ENCODE data around the gene FAU. TPM values are rescaled to one million over a fixed set of nuclear protein-coding genes. Genes with fewer than 3 reads are reported as not detected.

The FAU gene
- total and polyA plus RNA-seq, 10 donors: 528 to 2,170 (median 870) TPM

DNA sequence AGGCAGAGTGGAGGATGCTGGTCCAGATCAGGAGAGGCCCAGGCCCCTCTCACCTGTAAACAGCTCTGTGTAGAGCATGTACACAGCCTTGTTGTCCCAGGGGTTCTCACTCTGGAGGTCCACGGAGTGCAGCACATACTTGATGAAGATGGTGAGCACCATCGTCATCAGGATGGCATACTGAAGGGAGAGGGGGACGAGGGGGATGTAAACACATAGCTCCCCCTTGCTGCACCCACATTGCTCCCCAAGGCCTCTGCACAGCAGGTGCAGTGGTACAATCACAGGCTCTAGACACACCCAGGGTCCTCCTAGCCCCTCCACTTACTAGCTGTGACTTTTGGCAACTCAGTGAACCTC lies 9.5 kb upstream of the FAU start:
- Histone ChIP-seq H3K9me3 (no peaks in the 10 kb centered on the region), H3K4me1 (peaks cover 38 to 86% (median 58%) of the 10 kb centered on the region in 6 donors), H3K4me3 (peak overlapping the region in 4 of 8 donors; percentile 4 to 95 (median 84)), H3K27ac (peak overlapping the region in 5 of 8 donors; percentile 9 to 100 (median 95)), H3K27me3 (replicated peaks in 1 of 7) (no peaks in the 10 kb centered on the region), H3K36me3 (peaks cover 14 to 67% (median 64%) of the 10 kb centered on the region in 6 donors)
- intact Hi-C loops (cut with DNase I; ENCODE audit: low total_unique reads): no loop called here
- DNase-seq: no peak
- TF ChIP-seq, protein P1, sequence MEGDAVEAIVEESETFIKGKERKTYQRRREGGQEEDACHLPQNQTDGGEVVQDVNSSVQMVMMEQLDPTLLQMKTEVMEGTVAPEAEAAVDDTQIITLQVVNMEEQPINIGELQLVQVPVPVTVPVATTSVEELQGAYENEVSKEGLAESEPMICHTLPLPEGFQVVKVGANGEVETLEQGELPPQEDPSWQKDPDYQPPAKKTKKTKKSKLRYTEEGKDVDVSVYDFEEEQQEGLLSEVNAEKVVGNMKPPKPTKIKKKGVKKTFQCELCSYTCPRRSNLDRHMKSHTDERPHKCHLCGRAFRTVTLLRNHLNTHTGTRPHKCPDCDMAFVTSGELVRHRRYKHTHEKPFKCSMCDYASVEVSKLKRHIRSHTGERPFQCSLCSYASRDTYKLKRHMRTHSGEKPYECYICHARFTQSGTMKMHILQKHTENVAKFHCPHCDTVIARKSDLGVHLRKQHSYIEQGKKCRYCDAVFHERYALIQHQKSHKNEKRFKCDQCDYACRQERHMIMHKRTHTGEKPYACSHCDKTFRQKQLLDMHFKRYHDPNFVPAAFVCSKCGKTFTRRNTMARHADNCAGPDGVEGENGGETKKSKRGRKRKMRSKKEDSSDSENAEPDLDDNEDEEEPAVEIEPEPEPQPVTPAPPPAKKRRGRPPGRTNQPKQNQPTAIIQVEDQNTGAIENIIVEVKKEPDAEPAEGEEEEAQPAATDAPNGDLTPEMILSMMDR (IDR thresholded peaks at IDR 0.05 in 8 of 11, conservative IDR thresholded peaks at IDR 0.05 in 3 of 11): no peak
- TF ChIP-seq POLR2A (IDR thresholded peaks at IDR 0.05) (no peak), POLR2AphosphoS5 (IDR thresholded peaks at IDR 0.05) (no peak)
- 50 to 88% (median 77%) methylated on average over 3 of the region's 3 CpGs for WGBS, 5 donors

DNA sequence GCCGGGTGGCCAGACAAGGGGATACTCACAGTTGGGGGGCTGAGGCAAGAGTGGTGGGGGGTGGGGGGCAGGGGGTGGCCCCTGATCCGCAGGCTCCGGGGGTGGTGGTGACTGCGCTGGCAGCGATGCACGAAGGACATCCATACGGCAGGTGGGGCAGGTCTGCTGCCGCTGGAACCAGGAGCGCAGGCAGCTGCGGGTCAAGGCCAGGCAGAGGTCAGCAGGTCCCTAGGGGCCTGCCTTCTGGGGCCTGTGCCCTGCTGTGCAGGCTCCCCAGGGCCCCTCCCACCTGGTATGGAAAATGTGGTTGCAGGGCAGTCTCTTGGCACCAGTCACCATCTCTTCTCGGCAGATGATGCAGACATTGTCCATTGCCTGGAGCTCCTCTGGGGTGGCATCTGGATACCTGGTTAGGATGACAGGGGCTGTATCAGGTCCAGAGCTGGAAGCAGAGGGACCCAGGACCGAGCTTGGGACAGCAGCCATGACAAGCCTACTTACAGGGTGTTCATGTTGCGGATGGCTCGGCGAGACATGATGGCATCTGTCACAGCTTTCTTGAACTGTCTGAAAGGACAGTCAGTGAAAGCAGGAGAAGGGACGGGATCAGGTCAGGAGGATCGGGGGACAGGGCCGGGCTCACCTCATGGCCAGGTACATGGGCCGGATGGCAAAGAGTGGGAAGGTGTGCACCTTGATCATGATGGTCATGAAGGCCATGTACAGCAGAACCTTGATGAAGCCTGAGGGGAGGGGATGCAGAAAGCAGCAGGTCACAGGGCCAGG lies 8.9 kb upstream of the FAU start:
- Histone ChIP-seq H3K4me1 (peaks cover 36 to 82% (median 54%) of the 10 kb centered on the region in 6 donors), H3K9me3 (no peaks in the 10 kb centered on the region), H3K27ac (peak overlapping the region in 5 of 8 donors; percentile 7 to 100 (median 95)), H3K27me3 (replicated peaks in 1 of 7) (no peaks in the 10 kb centered on the region), H3K4me3 (peak overlapping the region in 4 of 8 donors; percentile 4 to 95 (median 84)), H3K36me3 (peaks cover 14 to 72% (median 70%) of the 10 kb centered on the region in 6 donors)
- intact Hi-C loops (cut with DNase I; ENCODE audit: low total_unique reads): no loop called here
- 81 to 84% (median 82%) methylated on average over 9 to 19 of the region's 19 CpGs for WGBS, 5 donors
- peak; percentile 77 for DNase-seq
- TF ChIP-seq, protein P1 (IDR thresholded peaks at IDR 0.05 in 8 of 11, conservative IDR thresholded peaks at IDR 0.05 in 3 of 11): no peak
- peak in 1 of 3 donors; percentile 26 for TF ChIP-seq POLR2AphosphoS5 (IDR thresholded peaks at IDR 0.05)

DNA sequence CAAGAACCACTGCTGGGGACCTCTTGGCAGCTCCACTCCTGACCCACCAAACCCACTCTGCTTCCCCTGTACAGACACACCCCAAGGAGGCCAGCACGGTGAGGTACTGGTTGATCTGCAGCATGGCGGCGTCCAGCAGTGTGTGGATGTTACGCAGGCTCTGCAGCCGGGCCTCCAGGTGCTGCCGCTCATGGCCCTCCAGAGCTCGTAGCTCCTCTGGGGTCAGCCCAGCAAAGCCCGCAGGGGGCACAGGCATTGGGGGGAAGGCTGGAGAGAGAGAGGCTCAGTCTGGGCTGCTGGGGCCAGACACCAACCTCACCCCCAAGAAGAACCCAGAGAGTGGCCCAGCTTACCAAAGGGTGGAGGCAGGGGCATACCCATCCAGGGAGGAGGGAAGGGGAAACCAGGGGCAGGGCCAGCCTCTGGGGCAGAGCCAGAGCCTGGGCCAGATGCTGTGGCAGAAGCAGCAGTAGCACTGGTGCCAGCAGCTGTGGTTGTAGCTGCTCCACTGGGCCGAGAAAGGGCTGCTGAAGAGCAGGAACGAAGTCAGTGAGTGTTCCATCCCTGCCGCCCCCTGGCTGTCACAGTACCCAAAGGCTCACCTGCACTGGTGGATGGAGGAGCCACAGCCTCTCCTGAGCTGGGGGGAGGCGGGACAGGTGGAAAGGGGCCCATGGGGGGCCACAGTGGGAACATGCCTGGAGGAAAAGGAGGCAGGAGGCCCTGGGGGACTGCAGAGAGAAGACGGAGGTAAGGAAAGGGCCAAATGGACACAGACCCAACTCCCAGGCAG lies 7.9 kb upstream of the FAU start:
- peak; percentile 82 for DNase-seq
- H3K27ac ChIP-seq: peak overlapping the region in 4 of 8 donors; percentile 92 to 100 (median 96)
- 84 to 91% (median 87%) methylated on average over 7 to 13 of the region's 13 CpGs for WGBS, 5 donors
- intact Hi-C loops (cut with DNase I; ENCODE audit: low total_unique reads): no loop called here
- peaks cover 31 to 77% (median 47%) of the 10 kb centered on the region in 6 donors for H3K4me1 ChIP-seq
- H3K4me3 ChIP-seq: peak overlapping the region in 2 of 8 donors; percentile 6 to 77
- H3K9me3 ChIP-seq: no peaks in the 10 kb centered on the region
- peak; percentile 51 to 65 (median 65) for TF ChIP-seq POLR2AphosphoS5 (IDR thresholded peaks at IDR 0.05)
- TF ChIP-seq POLR2A (IDR thresholded peaks at IDR 0.05): no peak
- TF ChIP-seq, protein P1 (IDR thresholded peaks at IDR 0.05 in 8 of 11, conservative IDR thresholded peaks at IDR 0.05 in 3 of 11): peak in 5 of 11 experiments; percentile 10 to 42 (median 25)
- H3K27me3 ChIP-seq (replicated peaks in 1 of 7): no peaks in the 10 kb centered on the region
- peaks cover 14 to 82% (median 80%) of the 10 kb centered on the region in 6 donors for H3K36me3 ChIP-seq

All from spleen (tissue), 11 donors.